Lower leg skin (tissue), 3 donors: ENCODE data around the gene SPTB.

Experiments
- POLR2A ChIP-seq, 2 donors: fragments of 450-650 bp; IDR thresholded peaks; one replicate each; pipeline ENCODE4 v1.6.1; 2016 to 2017; ENCODE audit warnings: antibody characterized with exemption in 2 of 2, mild to moderate bottlenecking in 1 of 2, moderate library complexity in 1 of 2
- TF ChIP-seq, protein P1 (sequence below), 3 donors: fragments of 450-650 bp; IDR thresholded peaks; one replicate each; pipeline ENCODE4 v1.5.1; 2016; ENCODE audit warnings: antibody characterized with exemption in 3 of 3, mild to moderate bottlenecking in 3 of 3, moderate library complexity in 2 of 3

DNA sequence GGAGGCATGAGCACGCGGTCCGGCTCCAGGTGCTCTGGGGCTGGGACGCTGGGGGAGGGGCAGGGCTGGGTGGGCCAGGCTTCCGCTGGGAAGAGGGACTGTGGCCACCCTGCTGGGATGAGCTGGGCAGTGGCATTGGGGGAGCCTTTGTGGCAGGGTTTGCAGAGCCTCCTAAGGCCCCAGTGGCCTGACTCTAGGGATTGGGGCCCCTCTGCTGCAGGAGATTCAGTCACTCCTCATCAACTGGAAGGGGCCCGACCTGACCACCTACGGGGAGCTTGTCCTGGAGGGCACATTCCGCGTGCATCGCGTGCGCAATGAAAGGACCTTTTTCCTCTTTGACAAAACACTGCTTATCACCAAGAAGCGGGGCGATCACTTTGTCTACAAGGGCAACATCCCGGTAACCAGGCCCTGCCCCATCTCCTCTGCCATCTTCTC lies 148.5 kb downstream of the SPTB start:
- TF ChIP-seq, protein P1, sequence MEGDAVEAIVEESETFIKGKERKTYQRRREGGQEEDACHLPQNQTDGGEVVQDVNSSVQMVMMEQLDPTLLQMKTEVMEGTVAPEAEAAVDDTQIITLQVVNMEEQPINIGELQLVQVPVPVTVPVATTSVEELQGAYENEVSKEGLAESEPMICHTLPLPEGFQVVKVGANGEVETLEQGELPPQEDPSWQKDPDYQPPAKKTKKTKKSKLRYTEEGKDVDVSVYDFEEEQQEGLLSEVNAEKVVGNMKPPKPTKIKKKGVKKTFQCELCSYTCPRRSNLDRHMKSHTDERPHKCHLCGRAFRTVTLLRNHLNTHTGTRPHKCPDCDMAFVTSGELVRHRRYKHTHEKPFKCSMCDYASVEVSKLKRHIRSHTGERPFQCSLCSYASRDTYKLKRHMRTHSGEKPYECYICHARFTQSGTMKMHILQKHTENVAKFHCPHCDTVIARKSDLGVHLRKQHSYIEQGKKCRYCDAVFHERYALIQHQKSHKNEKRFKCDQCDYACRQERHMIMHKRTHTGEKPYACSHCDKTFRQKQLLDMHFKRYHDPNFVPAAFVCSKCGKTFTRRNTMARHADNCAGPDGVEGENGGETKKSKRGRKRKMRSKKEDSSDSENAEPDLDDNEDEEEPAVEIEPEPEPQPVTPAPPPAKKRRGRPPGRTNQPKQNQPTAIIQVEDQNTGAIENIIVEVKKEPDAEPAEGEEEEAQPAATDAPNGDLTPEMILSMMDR (IDR thresholded peaks at IDR 0.05), result no peak
- no peak for TF ChIP-seq POLR2A (IDR thresholded peaks at IDR 0.05)
